K562 (cell line): Measurements from ENCODE around the gene ADM5. TPM values are rescaled to one million over a fixed set of nuclear protein-coding genes. Genes with fewer than 3 reads are reported as not detected.

ENCODE experiments used
- ARID1B ChIP-seq: fragments of 450-650 bp; IDR thresholded peaks from 2 replicates; pipeline ENCODE4 v1.6.1; 2016; ENCODE audit warnings: antibody characterized with exemption, mild to moderate bottlenecking, inconsistent platforms
- CC2D1A ChIP-seq: fragments of 450-650 bp; IDR thresholded peaks from 2 replicates; pipeline ENCODE4 v1.6.1; 2017; ENCODE audit warnings: mild to moderate bottlenecking
- E2F3 ChIP-seq: fragments of 250-450 bp; sonication (Bioruptor Pico); IDR thresholded peaks from 2 replicates; pipeline ENCODE4 v1.4.0; 2020; ENCODE audit warnings: mild to moderate bottlenecking
- ESRRA ChIP-seq: fragments of 450-650 bp; IDR thresholded peaks from 2 replicates; pipeline ENCODE4 v1.6.1; 2014; ENCODE audit warnings: low read depth, mild to moderate bottlenecking, moderate library complexity, borderline replicate concordance
- HLTF ChIP-seq: fragments of 450-650 bp; IDR thresholded peaks from 2 replicates; pipeline ENCODE4 v1.6.1; 2016
- ID3 ChIP-seq, 2 experiments: fragments of 250-450 bp in 1 of 2; fragments of 450-650 bp in 1 of 2; sonication (Bioruptor Pico) in 1 of 2; IDR thresholded peaks; 2 replicates each; pipeline versions ENCODE4 v1.6.1 to v1.8.0; 2016 to 2021; ENCODE audit warnings: mild to moderate bottlenecking in 2 of 2, moderate library complexity in 2 of 2, missing compliant biosample characterization in 1 of 2, missing genetic modification characterization in 1 of 2
- LEF1 ChIP-seq: fragments of 450-650 bp; IDR thresholded peaks from 2 replicates; pipeline ENCODE4 v1.6.1; 2016; ENCODE audit warnings: mild to moderate bottlenecking
- NR2C2 ChIP-seq, 2 experiments: fragments of 200-800 bp in 1 of 2; sonication (Bioruptor generic) in 1 of 2; sonication (generic) in 1 of 2; formaldehyde crosslinking in 1 of 2; IDR thresholded peaks; 2 replicates each; pipeline versions ENCODE4 v1.6.1 to v1.8.0; 2016 to 2022; ENCODE audit warnings: mild to moderate bottlenecking in 1 of 2, missing compliant biosample characterization in 1 of 2, missing genetic modification characterization in 1 of 2, missing genetic modification reagents in 1 of 2
- POLR2A ChIP-seq: fragments of 450-650 bp; conservative IDR thresholded peaks from 2 replicates; pipeline ENCODE4 v1.6.1; 2016
- POLR2AphosphoS5 ChIP-seq: IDR thresholded peaks from 2 replicates; pipeline ENCODE4 v1.6.1; 2011; ENCODE audit warnings: mild to moderate bottlenecking, low read depth, low read length, moderate library complexity; ENCODE audit not compliant: control insufficient read depth, insufficient read depth
- POLR2H ChIP-seq: IDR thresholded peaks from 2 replicates; pipeline ENCODE4 v1.6.1; 2016; ENCODE audit warnings: missing genetic modification characterization, low read depth, mild to moderate bottlenecking, control low read depth, missing compliant biosample characterization, moderate library complexity
- RBFOX2 ChIP-seq: fragments of 200-400 bp; formaldehyde crosslinking; IDR thresholded peaks from 2 replicates; pipeline ENCODE4 v1.6.1; 2017; ENCODE audit warnings: low read depth, mild to moderate bottlenecking, low read length, moderate library complexity
- SAFB ChIP-seq: fragments of 200-400 bp; formaldehyde crosslinking; IDR thresholded peaks from 2 replicates; pipeline ENCODE4 v1.6.1; 2017; ENCODE audit warnings: low read depth, low read length, borderline replicate concordance
- TCF7 ChIP-seq: sonication (generic); IDR thresholded peaks from 2 replicates; pipeline ENCODE4 v1.6.1; 2016; ENCODE audit warnings: antibody characterized with exemption, borderline replicate concordance
- ZBTB12 ChIP-seq: fragments of 250-450 bp; sonication (Bioruptor Pico); IDR thresholded peaks from 2 replicates; pipeline ENCODE4 v1.4.0; 2020
- ZNF282 ChIP-seq: sonication (generic); formaldehyde crosslinking; IDR thresholded peaks from 2 replicates; pipeline ENCODE4 v1.8.1; 2023; ENCODE audit warnings: missing genetic modification reagents
- ZNF311 ChIP-seq: fragments of 250-450 bp; sonication (Bioruptor Pico); IDR thresholded peaks from 2 replicates; pipeline ENCODE4 v1.4.0; 2020; ENCODE audit warnings: mild to moderate bottlenecking, moderate library complexity
- ZNF561 ChIP-seq: fragments of 450-650 bp; formaldehyde crosslinking; conservative IDR thresholded peaks from 2 replicates; pipeline ENCODE4 v1.4.0; 2020; ENCODE audit warnings: mild to moderate bottlenecking, moderate library complexity
- polyA plus RNA-seq, 8 experiments: library from polyadenylated mRNA; depleted of rRNA in 4 of 8; stranded (reverse) in 5 of 8; unstranded in 3 of 8; fragments of >200 nt; fragmentation: Nextera tagmentation in 2 of 8; fragmentation: Illumina TruSeq in 1 of 8; extraction: Ambion mirVana in 2 of 8; extraction: Trizol in 1 of 8; gene quantifications; 2 replicates each; pipeline versions ENCODE4 v1.2.1 to v1.2.3, GENCODE V29; 2011 to 2014; ENCODE audit warnings: inconsistent platforms in 1 of 8, missing spikeins in 1 of 8
- total RNA-seq, 7 experiments: library from RNA; depleted of rRNA in 6 of 7; stranded (reverse); fragments of >200 nt in 6 of 7; fragmentation: Illumina TruSeq in 2 of 7; extraction: Trizol in 2 of 7; gene quantifications; 2 replicates each; pipeline versions ENCODE4 v1.2.1 to v1.2.3, GENCODE V29; 2011 to 2021; ENCODE audit warnings: low replicate concordance in 1 of 7
- TF ChIP-seq, protein P1 (sequence below): fragments of 250-450 bp; sonication (Bioruptor Pico); IDR thresholded peaks from 2 replicates; pipeline ENCODE4 v1.4.0; 2020; ENCODE audit warnings: mild to moderate bottlenecking, moderate library complexity
- TF ChIP-seq, protein P2 (sequence below): fragments of 450-650 bp; IDR thresholded peaks from 2 replicates; pipeline ENCODE4 v1.6.1; 2017; ENCODE audit warnings: mild to moderate bottlenecking, moderate library complexity
- TF ChIP-seq, protein P3 (sequence below), 3 experiments: IDR thresholded peaks in 2 of 3; conservative IDR thresholded peaks in 1 of 3; 2 replicates each; pipeline ENCODE4 v1.5.1; 2011 to 2012; ENCODE audit warnings: low read length in 3 of 3, mild to moderate bottlenecking in 3 of 3, control low read depth in 2 of 3, improper control_type of control experiment in 1 of 3, inconsistent platforms in 1 of 3, low read depth in 1 of 3, mixed read lengths in 1 of 3, moderate library complexity in 1 of 3; ENCODE audit not compliant: insufficient read depth in 2 of 3

The ADM5 gene
- total and polyA plus RNA-seq, 9 of the 15 experiments (the other 6 are each of a cell fraction or from before 2014, with no cell fraction given): 0.13 to 8.4 (median 2.0) TPM; not detected in 1

GRCh38 chr19:49677231-49677900 lies 12.0 kb upstream of the ADM5 start, which contains the start of gene PRMT1 (continued):
- TF ChIP-seq, protein P1, sequence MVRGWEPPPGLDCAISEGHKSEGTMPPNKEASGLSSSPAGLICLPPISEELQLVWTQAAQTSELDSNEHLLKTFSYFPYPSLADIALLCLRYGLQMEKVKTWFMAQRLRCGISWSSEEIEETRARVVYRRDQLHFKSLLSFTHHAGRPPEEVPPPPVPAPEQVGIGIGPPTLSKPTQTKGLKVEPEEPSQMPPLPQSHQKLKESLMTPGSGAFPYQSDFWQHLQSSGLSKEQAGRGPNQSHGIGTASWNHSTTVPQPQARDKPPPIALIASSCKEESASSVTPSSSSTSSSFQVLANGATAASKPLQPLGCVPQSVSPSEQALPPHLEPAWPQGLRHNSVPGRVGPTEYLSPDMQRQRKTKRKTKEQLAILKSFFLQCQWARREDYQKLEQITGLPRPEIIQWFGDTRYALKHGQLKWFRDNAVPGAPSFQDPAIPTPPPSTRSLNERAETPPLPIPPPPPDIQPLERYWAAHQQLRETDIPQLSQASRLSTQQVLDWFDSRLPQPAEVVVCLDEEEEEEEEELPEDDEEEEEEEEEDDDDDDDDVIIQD (CRISPR knock-in tag): 0 out of 2 replicates have a peak, but pooled peaks have one; percentile 32
- TF ChIP-seq E2F3 (CRISPR knock-in tag): peak; percentile 76; the same call in 1 of the 2 replicates
- peak; percentile 98 for TF ChIP-seq RBFOX2
- no peak for TF ChIP-seq LEF1
- peak; percentile 82; the same call in 1 of the 2 replicates for TF ChIP-seq HLTF
- 0 out of 2 replicates have a peak, but pooled peaks have one; percentile 28 for TF ChIP-seq ZNF561 (CRISPR knock-in tag)
- peak; percentile 95 for TF ChIP-seq POLR2A
- TF ChIP-seq, protein P2, sequence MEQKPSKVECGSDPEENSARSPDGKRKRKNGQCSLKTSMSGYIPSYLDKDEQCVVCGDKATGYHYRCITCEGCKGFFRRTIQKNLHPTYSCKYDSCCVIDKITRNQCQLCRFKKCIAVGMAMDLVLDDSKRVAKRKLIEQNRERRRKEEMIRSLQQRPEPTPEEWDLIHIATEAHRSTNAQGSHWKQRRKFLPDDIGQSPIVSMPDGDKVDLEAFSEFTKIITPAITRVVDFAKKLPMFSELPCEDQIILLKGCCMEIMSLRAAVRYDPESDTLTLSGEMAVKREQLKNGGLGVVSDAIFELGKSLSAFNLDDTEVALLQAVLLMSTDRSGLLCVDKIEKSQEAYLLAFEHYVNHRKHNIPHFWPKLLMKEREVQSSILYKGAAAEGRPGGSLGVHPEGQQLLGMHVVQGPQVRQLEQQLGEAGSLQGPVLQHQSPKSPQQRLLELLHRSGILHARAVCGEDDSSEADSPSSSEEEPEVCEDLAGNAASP: no peak
- TF ChIP-seq ID3 (CRISPR knock-in tag; IDR thresholded peaks at IDR 0.05): no peak
- TF ChIP-seq ID3 (tag; IDR thresholded peaks at IDR 0.05): peak; percentile 65; the same call in 1 of the 2 replicates
- peak; percentile 22; the same call in 1 of the 2 replicates for TF ChIP-seq SAFB
- peak; percentile 73 for TF ChIP-seq POLR2AphosphoS5
- TF ChIP-seq CC2D1A: no peak
- TF ChIP-seq ZNF311 (CRISPR knock-in tag): no peak
- peak; percentile 55; the same call in 1 of the 2 replicates for TF ChIP-seq ESRRA
- no peak for TF ChIP-seq NR2C2 (CRISPR knock-in tag; IDR thresholded peaks at IDR 0.05)
- TF ChIP-seq NR2C2 (tag; IDR thresholded peaks at IDR 0.05): peak; percentile 91
- no peak for TF ChIP-seq ZNF282 (CRISPR knock-in tag)
- no peak for TF ChIP-seq ZBTB12 (CRISPR knock-in tag)
- TF ChIP-seq, protein P3, sequence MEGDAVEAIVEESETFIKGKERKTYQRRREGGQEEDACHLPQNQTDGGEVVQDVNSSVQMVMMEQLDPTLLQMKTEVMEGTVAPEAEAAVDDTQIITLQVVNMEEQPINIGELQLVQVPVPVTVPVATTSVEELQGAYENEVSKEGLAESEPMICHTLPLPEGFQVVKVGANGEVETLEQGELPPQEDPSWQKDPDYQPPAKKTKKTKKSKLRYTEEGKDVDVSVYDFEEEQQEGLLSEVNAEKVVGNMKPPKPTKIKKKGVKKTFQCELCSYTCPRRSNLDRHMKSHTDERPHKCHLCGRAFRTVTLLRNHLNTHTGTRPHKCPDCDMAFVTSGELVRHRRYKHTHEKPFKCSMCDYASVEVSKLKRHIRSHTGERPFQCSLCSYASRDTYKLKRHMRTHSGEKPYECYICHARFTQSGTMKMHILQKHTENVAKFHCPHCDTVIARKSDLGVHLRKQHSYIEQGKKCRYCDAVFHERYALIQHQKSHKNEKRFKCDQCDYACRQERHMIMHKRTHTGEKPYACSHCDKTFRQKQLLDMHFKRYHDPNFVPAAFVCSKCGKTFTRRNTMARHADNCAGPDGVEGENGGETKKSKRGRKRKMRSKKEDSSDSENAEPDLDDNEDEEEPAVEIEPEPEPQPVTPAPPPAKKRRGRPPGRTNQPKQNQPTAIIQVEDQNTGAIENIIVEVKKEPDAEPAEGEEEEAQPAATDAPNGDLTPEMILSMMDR (IDR thresholded peaks at IDR 0.05 in 2 of 3, conservative IDR thresholded peaks at IDR 0.05 in 1 of 3; ENCODE audit: insufficient read depth in 2 of 3, low read depth in 1 of 3, low read length in 3 of 3): no peak
- peak; percentile 63; the same call in 1 of the 2 replicates for TF ChIP-seq POLR2H (tag)
- peak; percentile 27; the same call in 1 of the 2 replicates for TF ChIP-seq ARID1B
- no peak for TF ChIP-seq TCF7
